Right lobe of liver (tissue), 4 donors: ENCODE data around the gene MAPKAP1.

Experiments
- CTCF ChIP-seq, 4 donors: fragments of 200-600 bp in 3 of 4; fragments of 450-650 bp in 1 of 4; IDR thresholded peaks; one replicate each; pipeline versions ENCODE4 v1.5.1 to v1.8.0; 2016 to 2022; ENCODE audit warnings: antibody characterized with exemption in 4 of 4, mild to moderate bottlenecking in 2 of 4
- POLR2A ChIP-seq: fragments of 450-650 bp; IDR thresholded peaks from one replicate; pipeline ENCODE4 v1.6.1; 2017; ENCODE audit warnings: antibody characterized with exemption, mild to moderate bottlenecking
- donor health status: DM: no; HTN: no; CAD: no.
- donor health status: DM: no; HTN: no; CAD: no.
- donor health status: DM: no; HTN: yes; CAD: no.

DNA sequence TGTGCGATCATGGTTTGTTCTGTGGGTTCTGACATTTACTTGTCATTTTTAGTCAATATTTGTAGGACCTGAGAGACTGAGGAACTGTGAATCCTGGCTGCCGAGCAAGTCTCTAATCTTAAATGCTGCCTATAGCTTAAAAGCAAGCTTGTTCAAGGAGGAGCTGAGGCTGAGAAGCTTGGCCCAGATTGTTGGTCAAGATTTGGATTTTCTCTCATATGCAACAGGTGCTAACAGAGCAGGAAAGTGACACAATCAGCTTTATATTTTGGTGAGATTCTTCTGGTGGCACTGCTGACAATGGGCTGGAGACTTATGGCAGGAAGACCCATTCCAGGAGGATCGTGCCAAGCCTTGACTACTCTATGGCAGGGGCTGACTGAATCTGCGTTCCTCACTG lies 192.5 kb downstream of the MAPKAP1 start:
- TF ChIP-seq CTCF (IDR thresholded peaks at IDR 0.05) (no peak), POLR2A (no peak)
